Keratinocyte (primary cell): ENCODE measurements around the gene IL1RL1. TPM values are rescaled to one million over a fixed set of nuclear protein-coding genes. Genes with fewer than 3 reads are reported as not detected.

Experiments used
- DNase-seq: peaks from one replicate; pipeline ENCODE4 v3.0.0-alpha.2; 2011; ENCODE audit warnings: low read depth, missing footprints, low spot score
- FAIRE-seq: peaks from 2 replicates; lab custom pipeline; 2011; peaks lifted over from hg19 to GRCh38; lab: Jason Lieb, UNC
- H2AFZ ChIP-seq: 2 replicates; pipeline ENCODE4 v1.6.0; 2012; ENCODE audit warnings: low read length, control low read depth, inconsistent platforms; ENCODE audit not compliant: control insufficient read depth
- H3K27ac ChIP-seq: 2 replicates; pipeline ENCODE4 v1.5.1; 2011; ENCODE audit warnings: low read length; ENCODE audit not compliant: control insufficient read depth, insufficient read depth
- H3K27me3 ChIP-seq: 3 replicates; pipeline ENCODE4 v1.6.0; 2011; ENCODE audit warnings: low read length; ENCODE audit not compliant: control insufficient read depth, insufficient read depth; ENCODE audit errors: extremely low read depth
- H3K36me3 ChIP-seq, 2 experiments: 2 replicates in 1 of 2; 3 replicates in 1 of 2; pipeline ENCODE4 v1.5.1; 2011; ENCODE audit warnings: low read length in 2 of 2, mild to moderate bottlenecking in 1 of 2; ENCODE audit not compliant: control insufficient read depth in 2 of 2, insufficient read depth in 2 of 2; ENCODE audit errors: extremely low read depth in 1 of 2
- H3K4me1 ChIP-seq: 3 replicates; pipeline ENCODE4 v1.5.1; 2011; ENCODE audit warnings: low read length; ENCODE audit not compliant: control insufficient read depth, insufficient read depth; ENCODE audit errors: extremely low read depth
- H3K4me2 ChIP-seq: 3 replicates; pipeline ENCODE4 v1.6.0; 2011; ENCODE audit warnings: low read depth, low read length; ENCODE audit not compliant: control insufficient read depth, insufficient read depth; ENCODE audit errors: extremely low read depth
- H3K4me3 ChIP-seq, 3 experiments: fragments of 200-600 bp in 1 of 3; sonication (generic) in 1 of 3; 2 replicates in 2 of 3; 3 replicates in 1 of 3; pipeline ENCODE4 v1.5.1; 2011 to 2016; ENCODE audit warnings: low read length in 3 of 3, mild to moderate bottlenecking in 3 of 3, control low read depth in 2 of 3, inconsistent platforms in 1 of 3, low read depth in 1 of 3, mixed read lengths in 1 of 3, mixed run types in 1 of 3, moderate library complexity in 1 of 3; ENCODE audit not compliant: control insufficient read depth in 2 of 3, insufficient read depth in 2 of 3; ENCODE audit errors: extremely low read depth in 1 of 3
- H3K79me2 ChIP-seq: 2 replicates; pipeline ENCODE4 v1.6.0; 2012; ENCODE audit warnings: low read length; ENCODE audit not compliant: control insufficient read depth, insufficient read depth
- H3K9ac ChIP-seq: 3 replicates; pipeline ENCODE4 v1.6.0; 2011; ENCODE audit warnings: low read length; ENCODE audit not compliant: control insufficient read depth, insufficient read depth; ENCODE audit errors: extremely low read depth
- H3K9me1 ChIP-seq: 3 replicates; pipeline ENCODE4 v1.6.0; 2011; ENCODE audit warnings: low read length; ENCODE audit not compliant: control insufficient read depth, insufficient read depth; ENCODE audit errors: extremely low read depth
- H3K9me3 ChIP-seq: 2 replicates; pipeline ENCODE4 v1.5.1; 2012; ENCODE audit warnings: low read depth, low read length; ENCODE audit not compliant: control insufficient read depth
- H4K20me1 ChIP-seq: 3 replicates; pipeline ENCODE4 v1.6.0; 2011; ENCODE audit warnings: low read length; ENCODE audit not compliant: control insufficient read depth, insufficient read depth; ENCODE audit errors: extremely low read depth
- EZH2 ChIP-seq: IDR thresholded peaks from one replicate; pipeline ENCODE4 v1.6.1; 2012; ENCODE audit warnings: inconsistent platforms, mild to moderate bottlenecking, low read length, moderate library complexity
- dilution Hi-C: fragments of 300-500 bp; cut with MboI; formaldehyde crosslinking; loops from one replicate; pipeline ENCODE4 v1.7.0; 2020; ENCODE audit warnings: low sequenced_read_pairs; ENCODE audit not compliant: extremely low pct_ligation_motif_present
- polyA plus RNA-seq, 5 experiments: library from polyadenylated mRNA; depleted of rRNA in 3 of 5; stranded (reverse) in 3 of 5; stranded (forward) in 1 of 5; unstranded in 1 of 5; fragments of >200 nt; gene quantifications; 1 replicate in 1 of 5; 2 replicates in 3 of 5; 3 replicates in 1 of 5; pipeline versions ENCODE4 v1.2.1 to v1.2.3, GENCODE V29; 2011 to 2012; ENCODE audit warnings: missing spikeins in 2 of 5, low read depth in 1 of 5, low replicate concordance in 1 of 5
- TF ChIP-seq, protein P1 (sequence below), 3 experiments: IDR thresholded peaks in 1 of 3; conservative IDR thresholded peaks in 1 of 3; optimal IDR thresholded peaks in 1 of 3; 2 replicates in 2 of 3; 3 replicates in 1 of 3; pipeline versions ENCODE3 to v1.5.1; 2011; ENCODE audit warnings: low read length in 3 of 3, mild to moderate bottlenecking in 3 of 3, moderate library complexity in 2 of 3, control low read depth in 1 of 3, inconsistent platforms in 1 of 3; ENCODE audit not compliant: insufficient read depth in 2 of 3; ENCODE audit errors: extremely low read depth in 1 of 3

IL1RL1 gene
- polyA plus RNA-seq, 1 donor (not counting 4 experiments of a cell fraction or from before 2014, with no cell fraction given) = 0.93 TPM

DNA sequence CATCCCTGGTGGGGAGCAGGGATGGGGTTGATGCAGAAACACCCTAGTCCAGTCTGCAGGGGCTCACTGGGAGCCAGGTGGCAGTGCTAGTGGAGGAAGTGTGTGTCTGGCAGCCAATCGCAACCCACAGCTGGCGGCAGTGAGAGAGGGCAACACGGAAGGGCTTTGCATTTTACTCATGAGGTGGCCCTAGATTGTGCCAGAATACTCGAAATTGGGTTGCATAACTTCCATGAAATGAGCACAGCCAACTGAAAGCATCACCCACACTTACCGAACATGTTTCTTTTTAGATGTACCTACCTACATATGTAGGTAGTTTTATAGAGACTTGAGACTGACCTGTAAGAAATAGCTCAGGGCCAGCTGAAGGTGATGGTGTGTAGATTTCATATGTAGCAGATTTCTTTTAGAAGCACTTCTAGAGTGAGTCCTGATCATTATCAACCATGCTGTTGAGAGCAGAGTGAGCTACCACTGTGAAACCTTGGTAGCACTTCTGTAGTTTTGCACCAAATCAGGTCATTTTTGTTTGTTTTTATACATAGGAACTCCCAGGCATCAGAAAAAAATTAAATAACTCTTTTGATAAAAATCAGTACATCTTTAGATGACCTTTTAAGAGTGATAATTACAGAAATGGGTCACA is 57.2 kb downstream of the IL1RL1 start:
- dilution Hi-C loops = no loop called here
- Histone ChIP-seq H3K9ac (no peak overlapping the region), H2AFZ (no peak overlapping the region), H3K4me1 (no peaks in the 10 kb centered on the region), H3K27ac (no peak overlapping the region), H3K27me3 (no peaks in the 10 kb centered on the region), H3K4me3 (no peak overlapping the region), H3K36me3 (peaks cover 0 to 2% of the 10 kb centered on the region in 2 experiments), H3K4me2 (no peak overlapping the region), H3K9me3 (peaks cover 2% of the 10 kb centered on the region), H3K79me2 (no peaks in the 10 kb centered on the region), H4K20me1 (no peaks in the 10 kb centered on the region), H3K9me1 (no peaks in the 10 kb centered on the region)
- FAIRE-seq = no peak
- TF ChIP-seq EZH2 = no peak
- no peak for DNase-seq

GRCh38 chr2:102369866-102370265 is 58.5 kb downstream of the IL1RL1 start:
- TF ChIP-seq EZH2 = no peak
- TF ChIP-seq, protein P1, sequence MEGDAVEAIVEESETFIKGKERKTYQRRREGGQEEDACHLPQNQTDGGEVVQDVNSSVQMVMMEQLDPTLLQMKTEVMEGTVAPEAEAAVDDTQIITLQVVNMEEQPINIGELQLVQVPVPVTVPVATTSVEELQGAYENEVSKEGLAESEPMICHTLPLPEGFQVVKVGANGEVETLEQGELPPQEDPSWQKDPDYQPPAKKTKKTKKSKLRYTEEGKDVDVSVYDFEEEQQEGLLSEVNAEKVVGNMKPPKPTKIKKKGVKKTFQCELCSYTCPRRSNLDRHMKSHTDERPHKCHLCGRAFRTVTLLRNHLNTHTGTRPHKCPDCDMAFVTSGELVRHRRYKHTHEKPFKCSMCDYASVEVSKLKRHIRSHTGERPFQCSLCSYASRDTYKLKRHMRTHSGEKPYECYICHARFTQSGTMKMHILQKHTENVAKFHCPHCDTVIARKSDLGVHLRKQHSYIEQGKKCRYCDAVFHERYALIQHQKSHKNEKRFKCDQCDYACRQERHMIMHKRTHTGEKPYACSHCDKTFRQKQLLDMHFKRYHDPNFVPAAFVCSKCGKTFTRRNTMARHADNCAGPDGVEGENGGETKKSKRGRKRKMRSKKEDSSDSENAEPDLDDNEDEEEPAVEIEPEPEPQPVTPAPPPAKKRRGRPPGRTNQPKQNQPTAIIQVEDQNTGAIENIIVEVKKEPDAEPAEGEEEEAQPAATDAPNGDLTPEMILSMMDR (optimal IDR thresholded peaks at IDR 0.05 in 1 of 3, IDR thresholded peaks at IDR 0.05 in 1 of 3, conservative IDR thresholded peaks at IDR 0.05 in 1 of 3; ENCODE audit: extremely low read depth in 1 of 3, insufficient read depth in 2 of 3, low read length in 3 of 3) = no peak
- H3K9me3 ChIP-seq = peaks cover 2% of the 10 kb centered on the region
- dilution Hi-C loops = no loop called here
- no peaks in the 10 kb centered on the region for H4K20me1 ChIP-seq
- no peaks in the 10 kb centered on the region for H3K4me1 ChIP-seq
- no peak overlapping the region for H3K9ac ChIP-seq
- no peak overlapping the region for H3K4me3 ChIP-seq
- no peak overlapping the region for H3K27ac ChIP-seq
- FAIRE-seq (no peak), DNase-seq (no peak)
- H2AFZ ChIP-seq = no peak overlapping the region
- H3K36me3 ChIP-seq = peaks cover 0 to 2% of the 10 kb centered on the region in 2 experiments
- no peak overlapping the region for H3K4me2 ChIP-seq
- H3K9me1 ChIP-seq = no peaks in the 10 kb centered on the region
- H3K79me2 ChIP-seq = no peaks in the 10 kb centered on the region
- no peaks in the 10 kb centered on the region for H3K27me3 ChIP-seq
